Activated gamma-delta T cell treated with Interleukin-2 at 50 U/mL for 16 hours (primary cell): ENCODE measurements around the gene GRID2.

Source experiments
- DNase-seq: peaks from one replicate; pipeline ENCODE4 v3.0.0-alpha.2; 2020

Gene GRID2

GRCh38 chr4:93444860-93445259 lies 1141.1 kb downstream of the GRID2 start:
- no peak for DNase-seq

DNA sequence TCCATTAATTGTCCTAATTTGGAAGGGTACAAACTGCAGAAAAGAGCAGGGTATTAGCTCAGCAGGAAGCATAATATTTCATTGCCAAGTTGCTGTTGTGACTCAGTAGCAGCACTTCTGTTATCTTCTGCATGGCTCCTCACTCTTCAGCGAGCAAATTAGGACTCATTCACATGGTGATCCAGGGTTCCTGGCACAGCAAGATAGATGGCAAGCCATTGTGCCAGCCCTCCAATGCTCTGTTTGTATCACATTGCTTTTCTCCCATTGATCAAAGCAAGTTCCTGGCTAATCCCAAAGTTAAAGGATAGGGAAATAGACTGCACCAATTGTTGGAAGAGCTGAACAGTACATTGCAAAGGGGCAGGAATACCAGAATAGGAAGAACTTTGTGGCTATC lies 1142.3 kb downstream of the GRID2 start:
- no peak for DNase-seq

DNA sequence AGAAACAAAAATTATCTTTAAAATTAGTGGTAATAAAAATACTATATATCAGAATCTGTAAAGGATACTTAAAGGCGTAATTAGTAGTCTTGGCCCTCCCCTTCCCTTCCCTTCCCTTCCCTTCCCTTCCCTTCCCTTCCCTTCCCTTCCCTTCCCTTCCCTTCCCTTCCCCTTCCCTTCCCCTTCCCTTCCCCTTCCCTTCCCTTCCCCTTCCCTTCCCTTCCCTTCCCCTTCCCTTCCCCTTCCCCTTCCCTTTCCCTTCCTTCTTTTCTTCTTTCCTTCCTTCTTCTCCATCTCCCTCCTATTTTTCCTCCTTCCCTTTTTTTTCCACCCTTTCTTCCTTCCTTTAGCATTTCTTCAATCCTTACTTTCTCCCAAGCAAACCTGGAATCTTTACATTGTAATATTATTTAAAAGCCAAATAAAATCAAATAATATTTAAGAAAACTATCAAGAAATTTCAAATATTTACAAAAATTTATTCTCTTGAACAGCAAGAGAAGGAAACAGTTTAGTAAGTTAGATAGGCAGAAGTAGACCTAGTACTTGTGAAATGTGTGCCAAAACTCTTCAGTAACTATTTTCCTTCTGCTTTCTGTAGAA lies 1145.0 kb downstream of the GRID2 start:
- DNase-seq = no peak

GRCh38 chr4:93451954-93452353 lies 1148.2 kb downstream of the GRID2 start:
- no peak for DNase-seq

- DNase-seq = no peak
Observed at GRCh38 chr4:93461541-93461940, 1157.8 kb downstream of the GRID2 start.

- no peak for DNase-seq
Observed at GRCh38 chr4:93466446-93466845, 1162.7 kb downstream of the GRID2 start.

GRCh38 chr4:93467484-93468155 lies 1163.9 kb downstream of the GRID2 start:
- no peak for DNase-seq

- no peak for DNase-seq
Observed at GRCh38 chr4:93469560-93469959, 1165.8 kb downstream of the GRID2 start.

- DNase-seq = no peak
Observed at GRCh38 chr4:93475730-93476129, 1172.0 kb downstream of the GRID2 start.

- no peak for DNase-seq
Observed at GRCh38 chr4:93478805-93479204, 1175.0 kb downstream of the GRID2 start.

DNA sequence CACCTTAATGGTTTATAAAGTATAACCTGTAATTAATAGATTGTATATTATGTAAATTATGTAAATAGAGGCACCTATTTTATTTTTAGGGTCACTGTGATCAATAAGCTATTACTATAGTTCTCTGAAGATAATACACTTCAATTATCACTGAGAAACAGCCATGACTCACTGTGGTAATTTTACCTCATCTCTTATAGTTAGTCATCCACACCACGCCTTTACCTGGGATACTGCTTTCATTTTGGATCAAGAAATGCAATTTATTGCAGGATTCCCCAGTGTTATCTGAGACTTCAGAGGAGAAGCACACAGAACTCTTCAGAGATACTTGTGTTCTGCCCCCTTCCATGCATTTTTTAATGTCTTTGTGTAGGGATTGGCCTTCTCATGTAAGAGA lies 1176.7 kb downstream of the GRID2 start:
- no peak for DNase-seq

- DNase-seq = no peak
Observed at GRCh38 chr4:93495346-93495745, 1191.6 kb downstream of the GRID2 start.

GRCh38 chr4:93501244-93501643 lies 1197.5 kb downstream of the GRID2 start:
- no peak for DNase-seq

- DNase-seq = no peak
Observed at GRCh38 chr4:93501946-93502345, 1198.2 kb downstream of the GRID2 start.

- no peak for DNase-seq
Observed at GRCh38 chr4:93502991-93503390, 1199.2 kb downstream of the GRID2 start.

GRCh38 chr4:93513851-93514250 lies 1210.1 kb downstream of the GRID2 start:
- no peak for DNase-seq

DNA sequence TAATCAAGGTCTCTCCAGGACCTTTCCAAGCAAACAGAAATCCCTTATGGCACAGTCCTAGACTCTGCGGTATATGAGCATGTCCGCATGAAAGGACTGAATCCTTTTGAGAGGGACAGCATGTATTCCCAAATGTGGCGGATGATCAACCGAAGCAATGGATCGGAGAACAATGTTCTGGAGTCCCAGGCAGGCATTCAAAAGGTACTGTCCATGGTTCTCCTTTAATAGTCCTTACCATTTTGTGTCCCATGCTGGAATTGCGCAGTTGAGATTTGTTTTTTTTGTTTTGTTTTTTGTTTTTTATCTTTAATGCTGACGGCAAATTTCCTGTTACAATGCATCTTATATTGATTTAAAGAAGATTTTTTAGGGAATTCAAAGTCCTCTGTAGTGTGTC lies 1211.4 kb downstream of the GRID2 start:
- no peak for DNase-seq

GRCh38 chr4:93529692-93530372 lies 1226.1 kb downstream of the GRID2 start:
- no peak for DNase-seq

- no peak for DNase-seq
Observed at GRCh38 chr4:93532234-93532633, 1228.5 kb downstream of the GRID2 start.

DNA sequence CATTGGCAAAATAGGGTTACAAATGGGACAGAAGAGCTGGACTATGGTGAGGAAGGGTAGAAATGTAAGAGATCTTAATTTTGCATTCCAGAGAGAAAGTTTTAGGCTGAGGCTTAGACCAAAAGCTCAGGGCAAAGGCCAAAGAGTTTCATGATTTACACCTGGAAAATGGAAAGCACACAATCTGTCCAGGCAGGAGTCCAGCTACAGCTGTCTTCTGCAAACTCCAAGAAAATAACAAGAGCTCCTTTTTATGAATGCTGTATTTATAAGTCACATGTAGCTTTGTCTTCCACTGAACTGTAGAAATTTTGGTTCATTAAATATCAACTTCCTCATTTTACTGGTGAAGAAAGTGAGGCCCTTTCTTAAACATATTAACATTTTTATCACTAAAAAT lies 1236.8 kb downstream of the GRID2 start:
- DNase-seq = no peak

- no peak for DNase-seq
Observed at GRCh38 chr4:93561842-93562241, 1258.1 kb downstream of the GRID2 start.

DNA sequence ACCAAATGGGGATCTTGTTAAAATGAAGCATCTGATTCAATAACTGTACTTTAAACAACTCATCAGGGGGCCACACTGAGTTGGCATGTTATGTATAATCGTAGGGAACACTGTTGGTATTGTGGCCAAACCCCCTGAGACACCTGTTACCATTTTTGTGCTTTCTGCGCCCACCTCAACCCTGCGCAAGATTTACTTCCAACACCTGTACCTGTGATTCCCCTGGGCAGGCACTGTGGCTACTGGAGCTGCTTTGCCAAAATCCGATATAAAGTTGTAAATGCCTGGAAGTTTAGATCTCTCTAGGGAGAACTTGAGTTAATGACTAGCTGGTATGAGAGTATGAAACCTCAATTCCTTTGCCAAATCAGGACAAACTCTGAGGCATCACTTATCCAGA lies 1265.0 kb downstream of the GRID2 start:
- DNase-seq = no peak

- DNase-seq = no peak
Observed at GRCh38 chr4:93573285-93573684, 1269.5 kb downstream of the GRID2 start.

DNA sequence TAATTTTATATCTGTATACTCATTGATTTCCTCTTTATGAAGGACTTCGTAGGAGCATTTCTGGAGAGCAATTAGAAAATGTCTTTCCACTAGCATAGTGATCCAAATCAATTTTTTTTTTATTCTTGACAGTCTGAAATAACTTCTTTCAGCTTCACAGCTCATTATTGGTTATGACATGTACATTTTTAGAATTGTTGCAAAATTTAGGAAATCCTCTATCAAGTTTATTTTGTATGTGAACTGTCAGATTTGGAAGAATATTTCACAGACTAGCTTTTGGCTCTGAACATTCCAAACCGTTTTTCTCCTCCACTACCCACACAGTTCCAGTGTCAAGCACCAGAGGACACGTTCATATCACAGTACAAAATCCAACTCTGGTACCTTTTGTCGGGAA lies 1275.2 kb downstream of the GRID2 start:
- no peak for DNase-seq

DNA sequence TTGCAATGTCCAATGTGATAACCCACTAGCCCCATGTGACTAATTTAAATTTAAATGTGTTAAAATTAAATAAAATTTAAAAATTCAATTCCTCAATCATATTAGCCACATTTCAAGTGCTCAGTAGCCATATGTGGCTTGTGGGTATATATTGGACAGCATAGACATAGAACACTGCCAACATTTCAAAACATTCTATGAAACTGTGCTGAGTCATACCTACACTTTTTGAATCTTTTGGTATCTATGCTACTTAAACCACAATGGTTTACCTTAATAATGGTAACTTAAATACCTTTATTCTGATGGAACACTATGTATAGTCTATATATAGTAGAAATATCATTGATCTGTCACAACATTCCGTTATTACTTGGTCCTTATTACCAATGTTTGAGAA lies 1301.4 kb downstream of the GRID2 start:
- no peak for DNase-seq
